K562 (cell line): ENCODE data around the gene PRKAG2.

Experiments used
- CEBPG ChIP-seq, 3 experiments: fragments of 200-800 bp in 1 of 3; sonication (Bioruptor generic) in 1 of 3; sonication (generic) in 1 of 3; formaldehyde crosslinking in 1 of 3; IDR thresholded peaks in 2 of 3; conservative IDR thresholded peaks in 1 of 3; 2 replicates each; pipeline versions ENCODE4 v1.6.1 to v1.8.0; 2016 to 2022; ENCODE audit warnings: missing compliant biosample characterization in 2 of 3, missing genetic modification characterization in 2 of 3, mild to moderate bottlenecking in 1 of 3, missing genetic modification reagents in 1 of 3
- NR3C1 ChIP-seq: sonication (generic); formaldehyde crosslinking; IDR thresholded peaks from 2 replicates; pipeline ENCODE4 v1.8.1; 2022; ENCODE audit warnings: missing genetic modification reagents
- ZNF586 ChIP-seq: fragments of 450-650 bp; formaldehyde crosslinking; conservative IDR thresholded peaks from 2 replicates; pipeline ENCODE4 v1.4.0; 2020; ENCODE audit warnings: mild to moderate bottlenecking, moderate library complexity
- ZNF696 ChIP-seq: fragments of 250-450 bp; sonication (Bioruptor Pico); conservative IDR thresholded peaks from 2 replicates; pipeline ENCODE4 v1.4.0; 2020; ENCODE audit warnings: mild to moderate bottlenecking, moderate library complexity
- ZNF764 ChIP-seq: fragments of 250-450 bp; sonication (Bioruptor Pico); IDR thresholded peaks from 2 replicates; pipeline ENCODE4 v1.4.0; 2020; ENCODE audit warnings: low read depth, mild to moderate bottlenecking, moderate library complexity
- TF ChIP-seq, protein P1 (sequence below): sonication (generic); formaldehyde crosslinking; IDR thresholded peaks from 2 replicates; pipeline ENCODE4 v1.8.0; 2022; ENCODE audit warnings: mild to moderate bottlenecking, missing genetic modification reagents
- TF ChIP-seq, protein P2 (sequence below): fragments of 250-450 bp; sonication (Bioruptor Pico); IDR thresholded peaks from 2 replicates; pipeline ENCODE4 v1.5.0; 2021; ENCODE audit warnings: mild to moderate bottlenecking, moderate library complexity
- TF ChIP-seq, protein P3 (sequence below): sonication (generic); formaldehyde crosslinking; IDR thresholded peaks from 2 replicates; pipeline ENCODE4 v1.8.0; 2023; ENCODE audit warnings: mild to moderate bottlenecking, missing genetic modification reagents
- TF ChIP-seq, protein P4 (sequence below): fragments of 250-450 bp; sonication (Bioruptor Pico); IDR thresholded peaks from 2 replicates; pipeline ENCODE4 v1.8.0; 2021; ENCODE audit warnings: moderate library complexity, mild to moderate bottlenecking, inconsistent platforms
- TF ChIP-seq, protein P5 (sequence below), 3 experiments: IDR thresholded peaks in 2 of 3; conservative IDR thresholded peaks in 1 of 3; 2 replicates each; pipeline ENCODE4 v1.5.1; 2011 to 2012; ENCODE audit warnings: low read length in 3 of 3, mild to moderate bottlenecking in 3 of 3, control low read depth in 2 of 3, improper control_type of control experiment in 1 of 3, inconsistent platforms in 1 of 3, low read depth in 1 of 3, mixed read lengths in 1 of 3, moderate library complexity in 1 of 3; ENCODE audit not compliant: insufficient read depth in 2 of 3

DNA sequence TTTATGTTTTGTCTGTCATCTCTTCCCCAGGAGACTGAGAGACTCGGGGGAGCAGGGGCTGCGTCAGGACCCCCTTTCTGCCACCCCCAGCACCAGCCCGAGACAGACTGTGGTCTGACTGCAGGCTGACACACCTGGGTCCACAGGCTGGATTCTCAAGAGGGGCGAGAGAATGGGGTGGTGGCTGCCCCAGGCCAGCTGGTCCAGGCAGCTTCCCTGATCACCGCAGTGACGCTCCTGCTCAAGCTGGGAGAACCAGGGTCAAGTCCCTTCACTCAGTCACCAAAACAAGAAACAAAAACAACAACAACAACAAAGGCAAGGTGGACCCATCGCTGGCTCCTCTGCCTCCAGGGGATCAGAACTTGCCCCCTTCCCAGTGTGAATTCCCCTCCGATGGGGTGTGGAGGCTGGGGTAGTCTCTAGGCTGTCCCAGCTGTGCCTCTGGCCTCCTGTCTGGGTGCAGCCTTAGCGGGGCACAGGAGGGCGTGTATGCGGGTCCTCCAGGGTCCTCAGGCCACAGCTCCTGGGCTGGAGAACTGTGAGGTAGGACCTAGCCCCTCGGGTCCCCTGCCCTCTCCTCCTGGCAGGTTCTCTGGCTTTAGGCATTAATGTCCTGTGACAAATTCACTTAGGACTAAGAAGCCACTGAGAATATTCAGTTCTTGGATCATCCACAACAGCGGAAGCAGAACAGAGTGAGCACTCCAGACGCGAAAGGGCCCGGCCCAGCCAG is 40.6 kb downstream of the PRKAG2 start:
- TF ChIP-seq, protein P1, sequence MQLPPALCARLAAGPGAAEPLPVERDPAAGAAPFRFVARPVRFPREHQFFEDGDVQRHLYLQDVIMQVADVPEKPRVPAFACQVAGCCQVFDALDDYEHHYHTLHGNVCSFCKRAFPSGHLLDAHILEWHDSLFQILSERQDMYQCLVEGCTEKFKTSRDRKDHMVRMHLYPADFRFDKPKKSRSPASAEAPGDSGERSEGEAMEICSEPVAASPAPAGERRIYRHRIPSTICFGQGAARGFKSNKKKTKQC (CRISPR knock-in tag), result no peak
- TF ChIP-seq ZNF586 (CRISPR knock-in tag) (no peak), CEBPG (CRISPR knock-in tag; IDR thresholded peaks at IDR 0.05) (no peak), CEBPG (tag; conservative IDR thresholded peaks at IDR 0.05 in 1 of 2, IDR thresholded peaks at IDR 0.05 in 1 of 2) (no peak), ZNF696 (CRISPR knock-in tag) (no peak), ZNF764 (CRISPR knock-in tag) (no peak), NR3C1 (no peak)
- TF ChIP-seq, protein P2, sequence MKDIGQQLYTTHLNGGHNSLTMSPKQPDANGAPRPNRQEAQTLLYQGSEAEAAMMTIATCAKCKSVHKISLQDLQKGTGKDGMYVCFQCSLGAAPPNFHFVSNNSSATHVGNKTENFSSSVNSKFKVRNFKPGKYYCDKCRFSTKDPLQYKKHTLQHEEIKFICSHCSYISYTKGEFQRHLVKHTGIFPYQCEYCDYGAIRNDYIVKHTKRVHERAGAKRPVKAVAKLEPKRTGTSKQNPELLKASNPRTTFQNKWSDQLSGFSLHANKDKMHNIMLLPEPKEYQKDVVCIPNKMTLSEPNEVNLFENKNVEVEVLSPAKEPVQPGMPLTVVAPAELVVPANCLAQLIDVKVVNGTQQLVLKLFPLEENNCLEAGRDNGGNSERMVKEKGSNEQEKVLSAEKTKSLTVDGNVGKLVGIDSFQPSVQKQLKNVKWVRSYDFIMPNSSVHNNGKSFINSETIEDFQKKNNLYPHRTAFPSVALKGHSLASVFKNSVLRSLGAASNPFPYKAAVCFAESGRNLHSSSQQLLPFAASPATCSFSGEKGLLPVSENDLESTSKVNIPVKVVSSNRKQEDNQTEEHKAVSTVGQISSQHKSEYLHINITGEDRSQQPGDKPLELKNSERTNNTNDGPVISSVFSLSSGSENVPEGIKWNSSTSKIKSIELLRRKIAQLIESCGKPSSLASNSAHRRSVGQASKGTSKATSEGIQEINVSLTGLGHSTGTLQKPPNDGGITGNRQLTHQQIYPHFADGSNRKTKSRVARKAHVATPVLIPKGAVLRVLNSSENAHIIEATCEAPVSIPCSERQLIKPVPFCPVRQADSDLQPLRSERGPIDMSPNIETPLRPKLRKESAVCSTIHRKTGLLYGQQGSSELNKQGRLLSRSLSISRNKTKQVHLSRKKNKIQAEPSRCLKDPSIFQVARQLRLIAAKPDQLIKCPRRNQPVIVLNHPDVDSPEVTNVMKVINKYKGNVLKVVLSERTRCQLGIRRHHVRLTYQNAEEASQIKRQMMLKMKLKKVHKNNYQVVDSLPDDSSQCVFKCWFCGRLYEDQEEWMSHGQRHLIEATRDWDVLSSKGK (CRISPR knock-in tag), result no peak
- TF ChIP-seq, protein P3, sequence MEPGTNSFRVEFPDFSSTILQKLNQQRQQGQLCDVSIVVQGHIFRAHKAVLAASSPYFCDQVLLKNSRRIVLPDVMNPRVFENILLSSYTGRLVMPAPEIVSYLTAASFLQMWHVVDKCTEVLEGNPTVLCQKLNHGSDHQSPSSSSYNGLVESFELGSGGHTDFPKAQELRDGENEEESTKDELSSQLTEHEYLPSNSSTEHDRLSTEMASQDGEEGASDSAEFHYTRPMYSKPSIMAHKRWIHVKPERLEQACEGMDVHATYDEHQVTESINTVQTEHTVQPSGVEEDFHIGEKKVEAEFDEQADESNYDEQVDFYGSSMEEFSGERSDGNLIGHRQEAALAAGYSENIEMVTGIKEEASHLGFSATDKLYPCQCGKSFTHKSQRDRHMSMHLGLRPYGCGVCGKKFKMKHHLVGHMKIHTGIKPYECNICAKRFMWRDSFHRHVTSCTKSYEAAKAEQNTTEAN (CRISPR knock-in tag), result no peak
- TF ChIP-seq, protein P4, sequence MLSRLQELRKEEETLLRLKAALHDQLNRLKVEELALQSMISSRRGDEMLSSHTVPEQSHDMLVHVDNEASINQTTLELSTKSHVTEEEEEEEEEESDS (CRISPR knock-in tag), result no peak
- TF ChIP-seq, protein P5, sequence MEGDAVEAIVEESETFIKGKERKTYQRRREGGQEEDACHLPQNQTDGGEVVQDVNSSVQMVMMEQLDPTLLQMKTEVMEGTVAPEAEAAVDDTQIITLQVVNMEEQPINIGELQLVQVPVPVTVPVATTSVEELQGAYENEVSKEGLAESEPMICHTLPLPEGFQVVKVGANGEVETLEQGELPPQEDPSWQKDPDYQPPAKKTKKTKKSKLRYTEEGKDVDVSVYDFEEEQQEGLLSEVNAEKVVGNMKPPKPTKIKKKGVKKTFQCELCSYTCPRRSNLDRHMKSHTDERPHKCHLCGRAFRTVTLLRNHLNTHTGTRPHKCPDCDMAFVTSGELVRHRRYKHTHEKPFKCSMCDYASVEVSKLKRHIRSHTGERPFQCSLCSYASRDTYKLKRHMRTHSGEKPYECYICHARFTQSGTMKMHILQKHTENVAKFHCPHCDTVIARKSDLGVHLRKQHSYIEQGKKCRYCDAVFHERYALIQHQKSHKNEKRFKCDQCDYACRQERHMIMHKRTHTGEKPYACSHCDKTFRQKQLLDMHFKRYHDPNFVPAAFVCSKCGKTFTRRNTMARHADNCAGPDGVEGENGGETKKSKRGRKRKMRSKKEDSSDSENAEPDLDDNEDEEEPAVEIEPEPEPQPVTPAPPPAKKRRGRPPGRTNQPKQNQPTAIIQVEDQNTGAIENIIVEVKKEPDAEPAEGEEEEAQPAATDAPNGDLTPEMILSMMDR (IDR thresholded peaks at IDR 0.05 in 2 of 3, conservative IDR thresholded peaks at IDR 0.05 in 1 of 3; ENCODE audit: insufficient read depth in 2 of 3, low read depth in 1 of 3, low read length in 3 of 3), result no peak
